Lower leg skin (tissue), 3 donors: ENCODE results near the gene PLXNA1.

ENCODE experiments used
- POLR2A ChIP-seq, 2 donors: fragments of 450-650 bp; IDR thresholded peaks; one replicate each; pipeline ENCODE4 v1.6.1; 2016 to 2017; ENCODE audit warnings: antibody characterized with exemption in 2 of 2, mild to moderate bottlenecking in 1 of 2, moderate library complexity in 1 of 2
- TF ChIP-seq, protein P1 (sequence below), 3 donors: fragments of 450-650 bp; IDR thresholded peaks; one replicate each; pipeline ENCODE4 v1.5.1; 2016; ENCODE audit warnings: antibody characterized with exemption in 3 of 3, mild to moderate bottlenecking in 3 of 3, moderate library complexity in 2 of 3

DNA sequence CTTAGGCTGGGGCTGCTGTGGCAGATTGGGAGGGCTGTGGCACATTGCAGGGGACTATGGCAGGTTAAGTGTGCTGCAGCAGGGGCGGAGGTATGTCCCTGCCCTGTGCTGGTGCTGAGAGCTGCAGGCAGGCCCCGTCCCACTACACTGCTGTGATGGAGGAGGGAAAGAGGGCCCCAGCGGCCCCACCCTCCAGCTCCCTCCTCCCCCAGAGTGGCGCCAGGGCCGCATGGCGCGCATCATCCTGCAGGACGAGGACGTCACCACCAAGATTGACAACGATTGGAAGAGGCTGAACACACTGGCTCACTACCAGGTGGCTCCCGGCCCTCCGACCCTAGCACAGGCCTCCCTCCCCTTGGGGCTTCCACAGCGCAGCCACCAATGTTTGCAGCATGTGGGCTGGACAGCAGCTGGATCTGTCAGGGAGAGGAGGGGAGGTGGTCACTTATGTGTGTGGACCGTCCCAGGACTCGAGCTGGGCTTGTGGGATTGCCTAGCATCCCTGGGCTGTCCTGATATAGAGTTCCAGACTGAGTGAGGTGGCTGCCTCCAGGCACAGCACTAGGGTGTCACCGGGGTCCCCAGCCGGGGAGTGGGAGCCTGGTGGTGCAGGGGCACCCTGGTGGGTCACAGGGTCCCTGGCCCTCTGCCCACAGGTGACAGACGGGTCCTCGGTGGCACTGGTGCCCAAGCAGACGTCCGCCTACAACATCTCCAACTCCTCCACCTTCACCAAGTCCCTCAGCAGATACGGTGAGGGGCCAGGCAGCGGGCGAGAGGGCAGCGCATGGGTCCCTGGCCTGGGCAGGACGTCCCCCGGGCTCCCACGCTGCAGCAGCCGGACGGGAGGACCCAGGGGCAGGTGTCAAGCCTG is 46.1 kb downstream of the PLXNA1 start:
- TF ChIP-seq, protein P1, sequence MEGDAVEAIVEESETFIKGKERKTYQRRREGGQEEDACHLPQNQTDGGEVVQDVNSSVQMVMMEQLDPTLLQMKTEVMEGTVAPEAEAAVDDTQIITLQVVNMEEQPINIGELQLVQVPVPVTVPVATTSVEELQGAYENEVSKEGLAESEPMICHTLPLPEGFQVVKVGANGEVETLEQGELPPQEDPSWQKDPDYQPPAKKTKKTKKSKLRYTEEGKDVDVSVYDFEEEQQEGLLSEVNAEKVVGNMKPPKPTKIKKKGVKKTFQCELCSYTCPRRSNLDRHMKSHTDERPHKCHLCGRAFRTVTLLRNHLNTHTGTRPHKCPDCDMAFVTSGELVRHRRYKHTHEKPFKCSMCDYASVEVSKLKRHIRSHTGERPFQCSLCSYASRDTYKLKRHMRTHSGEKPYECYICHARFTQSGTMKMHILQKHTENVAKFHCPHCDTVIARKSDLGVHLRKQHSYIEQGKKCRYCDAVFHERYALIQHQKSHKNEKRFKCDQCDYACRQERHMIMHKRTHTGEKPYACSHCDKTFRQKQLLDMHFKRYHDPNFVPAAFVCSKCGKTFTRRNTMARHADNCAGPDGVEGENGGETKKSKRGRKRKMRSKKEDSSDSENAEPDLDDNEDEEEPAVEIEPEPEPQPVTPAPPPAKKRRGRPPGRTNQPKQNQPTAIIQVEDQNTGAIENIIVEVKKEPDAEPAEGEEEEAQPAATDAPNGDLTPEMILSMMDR (IDR thresholded peaks at IDR 0.05), result no peak
- TF ChIP-seq POLR2A (IDR thresholded peaks at IDR 0.05), result no peak
